Panc1 (cell line): ENCODE data around the gene PIP5K1C. TPM values are rescaled to one million over a fixed set of nuclear protein-coding genes. Genes with fewer than 3 reads are reported as not detected.

ENCODE experiments used
- ATAC-seq: fragments of 200-7000 bp; cut with Tn5 transposase; 2 replicates; pipeline ENCODE4 v1.9.1; 2020; ENCODE audit warnings: mild to moderate bottlenecking, moderate library complexity
- BruUV-seq: library from RNA; stranded (reverse); fragments of 400-500 nt; replicated peaks from 2 replicates; lab custom pipeline; 2021; lab: Mats Ljungman, UMichigan
- CTCF ChIA-PET: fragments of 300-600 bp; sonication (Branson Sonifier 250); formaldehyde crosslinking; loops from one replicate; lab custom pipeline; 2022; ENCODE audit warnings: antibody characterized with exemption; lab: Charles Lee
- POLR2A ChIA-PET: fragments of 300-600 bp; sonication (Branson Sonifier 250); formaldehyde crosslinking; loops from one replicate; lab custom pipeline; 2022; ENCODE audit warnings: antibody characterized with exemption; lab: Charles Lee
- DNase-seq: peaks from one replicate; pipeline ENCODE4 v3.0.0-alpha.2; 2010; ENCODE audit warnings: low read depth, low spot score
- H3K27ac ChIP-seq: 2 replicates; pipeline ENCODE4 v1.5.1; 2011; ENCODE audit warnings: mild to moderate bottlenecking, low read length, inconsistent platforms
- H3K27me3 ChIP-seq: fragments of 200-500 bp; sonication (Bioruptor generic); 2 replicates; pipeline ENCODE4 v1.6.0; 2014; ENCODE audit warnings: low read length, inconsistent platforms; ENCODE audit not compliant: control insufficient read depth, insufficient read depth
- H3K36me3 ChIP-seq: fragments of 200-500 bp; sonication (Bioruptor generic); 2 replicates; pipeline ENCODE4 v1.5.1; 2014; ENCODE audit warnings: inconsistent platforms, mild to moderate bottlenecking, low read length, moderate library complexity; ENCODE audit not compliant: control insufficient read depth, insufficient read depth
- H3K4me1 ChIP-seq: 2 replicates; pipeline ENCODE4 v1.5.1; 2011; ENCODE audit warnings: inconsistent platforms, mild to moderate bottlenecking, low read length, moderate library complexity; ENCODE audit not compliant: control insufficient read depth, insufficient read depth
- H3K4me3 ChIP-seq, 2 experiments: 2 replicates each; pipeline ENCODE4 v1.5.1; 2011 to 2012; ENCODE audit warnings: low read depth in 2 of 2, low read length in 2 of 2, mild to moderate bottlenecking in 2 of 2, inconsistent platforms in 1 of 2, moderate library complexity in 1 of 2
- H3K9me3 ChIP-seq: fragments of 200-500 bp; sonication (Bioruptor generic); 2 replicates; pipeline ENCODE4 v1.5.1; 2014; ENCODE audit warnings: low read depth, mild to moderate bottlenecking, inconsistent platforms, low read length, moderate library complexity; ENCODE audit not compliant: control insufficient read depth, insufficient read depth
- POLR2AphosphoS5 ChIP-seq: IDR thresholded peaks from 2 replicates; pipeline ENCODE4 v1.6.1; 2012; ENCODE audit warnings: mild to moderate bottlenecking, low read depth, low read length, moderate library complexity
- SIN3A ChIP-seq: IDR thresholded peaks from 2 replicates; pipeline ENCODE4 v1.6.1; 2012; ENCODE audit warnings: low read depth, mild to moderate bottlenecking, low read length, moderate library complexity, borderline replicate concordance; ENCODE audit not compliant: insufficient read depth
- TCF7L2 ChIP-seq: IDR thresholded peaks from 2 replicates; pipeline ENCODE4 v1.6.1; 2011; ENCODE audit warnings: mild to moderate bottlenecking, low read depth, low read length, inconsistent platforms
- in situ Hi-C: cut with HindIII; loops from 2 replicates; pipeline ENCODE4 v1.10.0; 2016; ENCODE audit warnings: low sequenced_read_pairs, low pct_unique_long_range_greater_than_20kb
- intact Hi-C: fragments of 100-400 bp; cut with micrococcal nuclease; formaldehyde crosslinking; loops from one replicate; pipeline ENCODE4 v1.10.0; 2022; ENCODE audit not compliant: unreplicated experiment
- total RNA-seq: library from RNA; stranded (reverse); gene quantifications from one replicate; pipeline ENCODE4 v1.2.1, GENCODE V29; 2021; ENCODE audit not compliant: unreplicated experiment
- TF ChIP-seq, protein P1 (sequence below): fragments of 450-650 bp; IDR thresholded peaks from 2 replicates; pipeline ENCODE4 v1.5.1; 2017; ENCODE audit warnings: mild to moderate bottlenecking
- TF ChIP-seq, protein P2 (sequence below), 2 experiments: IDR thresholded peaks; 2 replicates each; pipeline ENCODE4 v1.6.1; 2011 to 2012; ENCODE audit warnings: low read depth in 2 of 2, control low read depth in 1 of 2, low read length in 1 of 2, mild to moderate bottlenecking in 1 of 2, moderate library complexity in 1 of 2; ENCODE audit not compliant: insufficient read depth in 1 of 2

The PIP5K1C gene
- total RNA-seq, 1 experiment from 2014 or later = 30.6 TPM

DNA sequence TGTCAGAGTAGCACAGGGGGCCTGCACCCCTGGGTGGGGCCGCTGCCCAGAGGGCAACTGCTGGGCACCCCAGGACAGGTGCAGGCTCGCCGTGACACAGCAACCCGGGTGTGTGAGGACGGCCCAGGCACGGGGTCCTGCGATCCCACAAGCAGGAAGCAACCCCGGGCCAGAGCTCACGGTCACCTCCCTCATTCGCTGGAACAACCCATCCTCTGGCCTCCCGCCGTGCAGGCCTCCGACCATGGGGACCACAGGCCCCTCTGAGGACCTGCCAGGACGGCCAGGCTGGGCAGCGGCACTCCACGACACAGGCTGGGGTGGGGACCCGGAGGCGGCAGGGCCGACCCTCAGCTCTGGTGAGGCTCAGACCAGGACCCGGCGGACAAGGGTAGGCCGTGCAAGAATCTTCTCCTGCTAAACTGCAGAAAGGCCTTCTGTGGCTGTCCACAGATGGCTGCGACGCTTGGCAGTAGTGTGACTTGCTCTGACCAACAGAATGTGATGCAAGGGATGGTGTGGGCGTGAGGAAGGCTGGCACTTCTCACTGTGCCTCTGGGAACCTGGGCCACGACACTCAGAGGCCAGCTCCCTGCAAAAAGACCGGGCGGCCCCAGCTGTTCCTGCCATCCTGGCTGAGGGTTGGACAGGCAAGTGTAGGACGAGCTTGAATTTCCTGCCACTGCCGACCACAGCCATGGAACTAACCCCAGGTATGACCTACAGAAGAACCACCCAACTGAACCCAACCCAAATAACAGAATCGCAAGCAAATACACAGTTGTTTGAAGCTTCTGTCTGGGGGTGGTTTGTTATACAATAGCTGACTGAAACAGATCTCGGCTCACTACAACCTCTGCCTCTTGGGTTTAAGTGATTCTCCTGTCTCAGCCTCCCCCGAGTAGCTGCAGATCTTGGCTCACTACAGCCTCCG, 26.5 kb downstream of the PIP5K1C start:
- Histone ChIP-seq H3K9me3 (no peaks in the 10 kb centered on the region), H3K36me3 (no peaks in the 10 kb centered on the region), H3K27ac (no peak overlapping the region), H3K27me3 (no peaks in the 10 kb centered on the region), H3K4me3 (no peak overlapping the region), H3K4me1 (peaks cover 7% of the 10 kb centered on the region; the same call in 1 of the 2 replicates)
- DNase-seq = no peak
- no TSS peak for BruUV-seq
- TF ChIP-seq POLR2AphosphoS5 (no peak), SIN3A (no peak), TCF7L2 (no peak)
- TF ChIP-seq, protein P1, sequence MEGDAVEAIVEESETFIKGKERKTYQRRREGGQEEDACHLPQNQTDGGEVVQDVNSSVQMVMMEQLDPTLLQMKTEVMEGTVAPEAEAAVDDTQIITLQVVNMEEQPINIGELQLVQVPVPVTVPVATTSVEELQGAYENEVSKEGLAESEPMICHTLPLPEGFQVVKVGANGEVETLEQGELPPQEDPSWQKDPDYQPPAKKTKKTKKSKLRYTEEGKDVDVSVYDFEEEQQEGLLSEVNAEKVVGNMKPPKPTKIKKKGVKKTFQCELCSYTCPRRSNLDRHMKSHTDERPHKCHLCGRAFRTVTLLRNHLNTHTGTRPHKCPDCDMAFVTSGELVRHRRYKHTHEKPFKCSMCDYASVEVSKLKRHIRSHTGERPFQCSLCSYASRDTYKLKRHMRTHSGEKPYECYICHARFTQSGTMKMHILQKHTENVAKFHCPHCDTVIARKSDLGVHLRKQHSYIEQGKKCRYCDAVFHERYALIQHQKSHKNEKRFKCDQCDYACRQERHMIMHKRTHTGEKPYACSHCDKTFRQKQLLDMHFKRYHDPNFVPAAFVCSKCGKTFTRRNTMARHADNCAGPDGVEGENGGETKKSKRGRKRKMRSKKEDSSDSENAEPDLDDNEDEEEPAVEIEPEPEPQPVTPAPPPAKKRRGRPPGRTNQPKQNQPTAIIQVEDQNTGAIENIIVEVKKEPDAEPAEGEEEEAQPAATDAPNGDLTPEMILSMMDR = no peak
- TF ChIP-seq, protein P2, sequence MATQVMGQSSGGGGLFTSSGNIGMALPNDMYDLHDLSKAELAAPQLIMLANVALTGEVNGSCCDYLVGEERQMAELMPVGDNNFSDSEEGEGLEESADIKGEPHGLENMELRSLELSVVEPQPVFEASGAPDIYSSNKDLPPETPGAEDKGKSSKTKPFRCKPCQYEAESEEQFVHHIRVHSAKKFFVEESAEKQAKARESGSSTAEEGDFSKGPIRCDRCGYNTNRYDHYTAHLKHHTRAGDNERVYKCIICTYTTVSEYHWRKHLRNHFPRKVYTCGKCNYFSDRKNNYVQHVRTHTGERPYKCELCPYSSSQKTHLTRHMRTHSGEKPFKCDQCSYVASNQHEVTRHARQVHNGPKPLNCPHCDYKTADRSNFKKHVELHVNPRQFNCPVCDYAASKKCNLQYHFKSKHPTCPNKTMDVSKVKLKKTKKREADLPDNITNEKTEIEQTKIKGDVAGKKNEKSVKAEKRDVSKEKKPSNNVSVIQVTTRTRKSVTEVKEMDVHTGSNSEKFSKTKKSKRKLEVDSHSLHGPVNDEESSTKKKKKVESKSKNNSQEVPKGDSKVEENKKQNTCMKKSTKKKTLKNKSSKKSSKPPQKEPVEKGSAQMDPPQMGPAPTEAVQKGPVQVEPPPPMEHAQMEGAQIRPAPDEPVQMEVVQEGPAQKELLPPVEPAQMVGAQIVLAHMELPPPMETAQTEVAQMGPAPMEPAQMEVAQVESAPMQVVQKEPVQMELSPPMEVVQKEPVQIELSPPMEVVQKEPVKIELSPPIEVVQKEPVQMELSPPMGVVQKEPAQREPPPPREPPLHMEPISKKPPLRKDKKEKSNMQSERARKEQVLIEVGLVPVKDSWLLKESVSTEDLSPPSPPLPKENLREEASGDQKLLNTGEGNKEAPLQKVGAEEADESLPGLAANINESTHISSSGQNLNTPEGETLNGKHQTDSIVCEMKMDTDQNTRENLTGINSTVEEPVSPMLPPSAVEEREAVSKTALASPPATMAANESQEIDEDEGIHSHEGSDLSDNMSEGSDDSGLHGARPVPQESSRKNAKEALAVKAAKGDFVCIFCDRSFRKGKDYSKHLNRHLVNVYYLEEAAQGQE (IDR thresholded peaks at IDR 0.05; ENCODE audit: insufficient read depth in 1 of 2, low read depth in 2 of 2, low read length in 1 of 2) = no peak
- ChIA-PET CTCF (no interaction called here), POLR2A (no interaction called here)
- no peak for ATAC-seq
- intact Hi-C loops = no loop called here
- in situ Hi-C loops = no loop called here

DNA sequence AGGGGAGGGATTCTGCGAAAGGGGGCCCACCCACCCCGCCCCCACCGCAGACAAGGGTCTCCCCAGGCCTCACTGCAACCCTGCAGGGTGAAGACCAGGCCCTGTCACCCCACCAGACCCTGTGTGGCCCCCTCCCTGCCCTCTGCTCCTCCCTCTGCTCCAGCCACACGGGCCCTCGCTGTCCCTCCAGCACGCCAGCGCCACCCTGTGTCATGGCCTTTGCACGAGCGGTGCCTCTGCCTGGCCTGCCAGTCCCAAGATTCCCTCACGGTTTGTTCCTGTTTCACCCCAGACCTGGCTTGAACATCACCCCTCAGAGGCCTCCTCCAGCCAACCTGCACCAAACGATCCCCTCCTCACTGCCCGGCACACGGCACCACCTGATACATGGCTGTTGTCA, 27.3 kb downstream of the PIP5K1C start:
- Histone ChIP-seq H3K27ac (no peak overlapping the region), H3K4me3 (no peak overlapping the region), H3K27me3 (no peaks in the 10 kb centered on the region), H3K36me3 (no peaks in the 10 kb centered on the region), H3K9me3 (no peaks in the 10 kb centered on the region), H3K4me1 (peaks cover 7% of the 10 kb centered on the region; the same call in 1 of the 2 replicates)
- intact Hi-C loops = no loop called here
- ATAC-seq (no peak), DNase-seq (no peak)
- ChIA-PET POLR2A (no interaction called here), CTCF (no interaction called here)
- no TSS peak for BruUV-seq
- TF ChIP-seq, protein P2 (IDR thresholded peaks at IDR 0.05; ENCODE audit: insufficient read depth in 1 of 2, low read depth in 2 of 2, low read length in 1 of 2) = no peak
- no peak for TF ChIP-seq SIN3A
- TF ChIP-seq POLR2AphosphoS5 = no peak
- TF ChIP-seq, protein P1 = no peak
- no peak for TF ChIP-seq TCF7L2
- in situ Hi-C loops = no loop called here
